Measurements from ENCODE around the gene RBP2.

Gene RBP2

DNA sequence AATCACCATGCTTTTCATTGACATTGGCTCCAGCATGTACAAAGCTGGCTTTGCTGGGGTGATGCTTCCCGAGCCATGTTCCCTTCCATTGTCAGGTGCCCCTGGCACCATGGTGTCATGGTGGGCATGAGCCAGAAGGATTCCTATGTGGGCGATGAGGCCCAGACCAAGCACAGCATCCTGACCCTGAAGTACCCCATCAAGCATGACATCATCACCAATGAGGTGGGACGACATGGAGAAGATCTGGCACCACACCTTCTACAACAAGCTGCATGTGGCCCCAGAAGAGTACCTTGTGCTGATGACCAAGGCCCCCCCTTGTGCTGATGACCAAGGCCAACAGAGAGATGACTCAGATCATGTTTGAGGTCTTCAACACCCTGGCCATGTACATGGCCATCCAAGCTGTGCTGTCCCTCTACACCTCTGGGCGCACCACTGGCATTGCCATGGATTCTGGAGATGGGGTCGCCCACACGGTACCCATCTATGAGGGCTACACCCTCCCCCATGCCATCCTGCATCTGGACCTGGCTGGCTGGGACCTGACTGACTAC, 17.6 kb upstream of the RBP2 start:
- H3K9ac ChIP-seq (ENCODE audit: low read length): no peak overlapping the region
- no peaks in the 10 kb centered on the region for H4K20me1 ChIP-seq (ENCODE audit: insufficient read depth, low read length)
- no peaks in the 10 kb centered on the region for H3K4me1 ChIP-seq (ENCODE audit: low read length)
- peaks cover 12% of the 10 kb centered on the region for H3K27me3 ChIP-seq (ENCODE audit: low read depth, low read length)
- TF ChIP-seq EZH2phosphoT487 (IDR thresholded peaks at IDR 0.05; ENCODE audit: low read depth): no peak
- no peak for TF ChIP-seq CTCF (IDR thresholded peaks at IDR 0.05; ENCODE audit: low read depth, low read length)
- no peak overlapping the region for H2AFZ ChIP-seq (ENCODE audit: low read depth, low read length)
- no peak overlapping the region for H3K27ac ChIP-seq (ENCODE audit: low read length)
- no peak overlapping the region for H3K4me3 ChIP-seq (ENCODE audit: low read length)
- no peaks in the 10 kb centered on the region for H3K36me3 ChIP-seq (replicated peaks; ENCODE audit: low read depth, low read length)
- H3K4me2 ChIP-seq (ENCODE audit: low read length): no peak overlapping the region
- H3K79me2 ChIP-seq (ENCODE audit: low read length): no peaks in the 10 kb centered on the region
- H3K9me3 ChIP-seq (ENCODE audit: insufficient read depth, low read length): no peaks in the 10 kb centered on the region

GRCh38 chr3:139491966-139492365, 15.7 kb upstream of the RBP2 start:
- no peak overlapping the region for H3K4me3 ChIP-seq (ENCODE audit: low read length)
- no peaks in the 10 kb centered on the region for H4K20me1 ChIP-seq (ENCODE audit: insufficient read depth, low read length)
- no peaks in the 10 kb centered on the region for H3K79me2 ChIP-seq (ENCODE audit: low read length)
- no peaks in the 10 kb centered on the region for H3K36me3 ChIP-seq (replicated peaks; ENCODE audit: low read depth, low read length)
- no peaks in the 10 kb centered on the region for H3K4me1 ChIP-seq (ENCODE audit: low read length)
- TF ChIP-seq CTCF (IDR thresholded peaks at IDR 0.05; ENCODE audit: low read depth, low read length): no peak
- TF ChIP-seq EZH2phosphoT487 (IDR thresholded peaks at IDR 0.05; ENCODE audit: low read depth): no peak
- no peak overlapping the region for H3K27ac ChIP-seq (ENCODE audit: low read length)
- H3K9ac ChIP-seq (ENCODE audit: low read length): no peak overlapping the region
- no peak overlapping the region for H3K4me2 ChIP-seq (ENCODE audit: low read length)
- no peak overlapping the region for H2AFZ ChIP-seq (ENCODE audit: low read depth, low read length)
- H3K9me3 ChIP-seq (ENCODE audit: insufficient read depth, low read length): no peaks in the 10 kb centered on the region
- peaks cover 15% of the 10 kb centered on the region for H3K27me3 ChIP-seq (ENCODE audit: low read depth, low read length)

DNA sequence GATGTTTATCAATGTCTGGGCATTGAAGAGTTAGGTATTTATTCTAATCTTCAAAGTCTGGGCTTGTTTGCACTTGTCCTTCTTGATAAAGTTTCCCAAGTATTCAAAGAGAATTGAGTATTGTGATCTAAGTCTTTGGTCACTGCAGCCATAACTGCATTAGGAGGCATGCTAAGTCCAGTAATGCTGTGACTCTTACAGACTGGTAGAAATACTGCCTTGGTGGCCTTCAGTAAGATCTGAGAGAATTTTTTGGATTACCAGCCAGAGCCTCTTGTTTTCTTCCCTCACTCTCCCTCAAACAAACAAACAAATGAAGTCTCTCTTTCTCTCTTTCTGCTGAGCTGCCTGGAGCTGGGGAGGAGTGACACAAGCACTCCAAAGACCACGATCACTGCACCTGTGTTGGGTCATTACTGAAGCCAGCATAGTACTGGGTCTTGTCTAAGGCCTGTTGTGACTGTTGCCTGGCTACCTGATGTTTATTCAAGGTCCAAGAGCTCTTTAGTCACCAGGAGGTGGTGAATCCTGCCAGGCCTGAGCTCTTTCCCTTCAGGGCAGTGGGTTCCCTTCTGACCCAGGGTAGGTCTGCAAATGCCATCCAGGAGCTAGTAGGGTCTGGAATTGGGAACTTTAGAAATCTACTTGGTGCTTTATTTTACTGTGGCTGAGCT, 14.8 kb upstream of the RBP2 start:
- H2AFZ ChIP-seq (ENCODE audit: low read depth, low read length): no peak overlapping the region
- H3K9ac ChIP-seq (ENCODE audit: low read length): no peak overlapping the region
- H3K4me3 ChIP-seq (ENCODE audit: low read length): no peak overlapping the region
- H3K79me2 ChIP-seq (ENCODE audit: low read length): no peaks in the 10 kb centered on the region
- H3K9me3 ChIP-seq (ENCODE audit: insufficient read depth, low read length): no peaks in the 10 kb centered on the region
- H3K4me1 ChIP-seq (ENCODE audit: low read length): no peaks in the 10 kb centered on the region
- H3K27ac ChIP-seq (ENCODE audit: low read length): no peak overlapping the region
- H4K20me1 ChIP-seq (ENCODE audit: insufficient read depth, low read length): no peaks in the 10 kb centered on the region
- no peaks in the 10 kb centered on the region for H3K36me3 ChIP-seq (replicated peaks; ENCODE audit: low read depth, low read length)
- peaks cover 15% of the 10 kb centered on the region for H3K27me3 ChIP-seq (ENCODE audit: low read depth, low read length)
- TF ChIP-seq CTCF (IDR thresholded peaks at IDR 0.05; ENCODE audit: low read depth, low read length) (no peak), EZH2phosphoT487 (IDR thresholded peaks at IDR 0.05; ENCODE audit: low read depth) (no peak)
- no peak overlapping the region for H3K4me2 ChIP-seq (ENCODE audit: low read length)

DNA sequence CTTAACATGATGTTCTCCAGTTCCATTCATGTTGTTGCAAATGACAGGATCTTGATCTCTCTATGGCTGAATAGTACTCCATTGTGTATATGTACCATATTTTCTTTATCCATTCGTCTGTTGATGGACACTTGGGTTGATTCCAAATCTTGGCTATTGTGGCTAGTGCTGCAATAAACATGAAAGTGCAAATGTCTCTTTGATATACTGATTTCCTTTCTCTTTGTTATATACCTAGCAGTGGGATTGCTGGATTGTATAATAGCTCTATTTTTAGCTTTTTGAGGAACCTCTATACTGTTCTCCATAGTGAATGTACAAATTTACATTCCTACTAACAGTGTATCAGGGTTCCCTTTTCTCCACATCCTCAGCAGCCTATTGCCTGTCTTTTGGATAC, 5.9 kb upstream of the RBP2 start:
- Histone ChIP-seq H3K27me3 (ENCODE audit: low read depth, low read length) (no peaks in the 10 kb centered on the region), H4K20me1 (ENCODE audit: insufficient read depth, low read length) (no peaks in the 10 kb centered on the region), H3K4me1 (ENCODE audit: low read length) (no peaks in the 10 kb centered on the region), H3K36me3 (replicated peaks; ENCODE audit: low read depth, low read length) (no peaks in the 10 kb centered on the region), H3K4me2 (ENCODE audit: low read length) (no peak overlapping the region), H3K27ac (ENCODE audit: low read length) (no peak overlapping the region), H3K4me3 (ENCODE audit: low read length) (no peak overlapping the region), H3K79me2 (ENCODE audit: low read length) (no peaks in the 10 kb centered on the region), H3K9me3 (ENCODE audit: insufficient read depth, low read length) (no peaks in the 10 kb centered on the region), H3K9ac (ENCODE audit: low read length) (no peak overlapping the region), H2AFZ (ENCODE audit: low read depth, low read length) (no peak overlapping the region)
- no peak for TF ChIP-seq CTCF (IDR thresholded peaks at IDR 0.05; ENCODE audit: low read depth, low read length)
- no peak for TF ChIP-seq EZH2phosphoT487 (IDR thresholded peaks at IDR 0.05; ENCODE audit: low read depth)

All from OCI-LY3 (cell line).